HepG2 (cell line): ENCODE results near the gene C14orf93. TPM values are rescaled to one million over a fixed set of nuclear protein-coding genes. Genes with fewer than 3 reads are reported as not detected.

Source experiments
- ATAC-seq: fragments of 200-7000 bp; cut with Tn5 transposase; 3 replicates; pipeline ENCODE4 v1.9.1; 2020; ENCODE audit warnings: mild to moderate bottlenecking, moderate library complexity
- BruUV-seq: library from RNA; stranded (reverse); fragments of 400-500 nt; replicated peaks from 2 replicates; lab custom pipeline; 2021; lab: Mats Ljungman, UMichigan
- CTCF ChIA-PET: fragments of 300-600 bp; formaldehyde crosslinking; extraction: SDS; loops from one replicate; lab custom pipeline; 2021; ENCODE audit warnings: low total read pairs, inconsistent platforms, low intra/inter-chr PET ratio; lab: Yijun Ruan, JAX
- POLR2A ChIA-PET: fragments of 350-600 bp; sonication (Branson Sonifier 250); formaldehyde crosslinking; loops from one replicate; lab custom pipeline; 2020; ENCODE audit warnings: antibody characterized with exemption, inconsistent platforms; lab: Yijun Ruan, JAX
- DNase-seq: peaks from one replicate; pipeline ENCODE4 v3.0.0-alpha.2; 2015; ENCODE audit warnings: low spot score
- FAIRE-seq: peaks from 3 replicates; lab custom pipeline; 2011; peaks lifted over from hg19 to GRCh38; lab: Jason Lieb, UNC
- H2AFZ ChIP-seq: one replicate; pipeline ENCODE4 v1.6.1; 2011; ENCODE audit warnings: low read length, inconsistent platforms
- H3K27ac ChIP-seq: fragments of 300-600 bp; 3 replicates; pipeline ENCODE4 v1.8.0; 2011; ENCODE audit warnings: mixed run types, mild to moderate bottlenecking, mixed read lengths, low read length, inconsistent platforms; ENCODE audit not compliant: insufficient read depth; ENCODE audit errors: extremely low read length
- H3K27me3 ChIP-seq, 2 experiments: fragments of 200-600 bp in 1 of 2; 2 replicates in 1 of 2; 3 replicates in 1 of 2; pipeline versions ENCODE4 v1.6.0 to v1.8.0; 2011; ENCODE audit warnings: low read length in 2 of 2, mild to moderate bottlenecking in 2 of 2, moderate library complexity in 2 of 2, inconsistent platforms in 1 of 2; ENCODE audit not compliant: insufficient read depth in 2 of 2, control insufficient read depth in 1 of 2
- H3K36me3 ChIP-seq, 2 experiments: fragments of 200-600 bp in 1 of 2; replicated peaks in 1 of 2; 2 replicates in 1 of 2; 3 replicates in 1 of 2; pipeline versions ENCODE4 v1.5.1 to v1.8.0; 2011; ENCODE audit warnings: low read length in 2 of 2, inconsistent platforms in 1 of 2; ENCODE audit not compliant: insufficient read depth in 2 of 2, control insufficient read depth in 1 of 2
- H3K4me1 ChIP-seq: 2 replicates; pipeline ENCODE4 v1.5.1; 2012; ENCODE audit warnings: low read length, inconsistent platforms; ENCODE audit not compliant: insufficient read depth
- H3K4me2 ChIP-seq: 2 replicates; pipeline ENCODE4 v1.6.0; 2011; ENCODE audit warnings: low read depth, low read length, inconsistent platforms
- H3K4me3 ChIP-seq, 3 experiments: fragments of 200-600 bp in 1 of 3; sonication (generic), shearing (Covaris generic) in 1 of 3; replicated peaks in 1 of 3; 2 replicates each; pipeline ENCODE4 v1.5.1; 2011 to 2016; ENCODE audit warnings: low read length in 3 of 3, inconsistent platforms in 2 of 3, low read depth in 2 of 3, mild to moderate bottlenecking in 2 of 3, control low read depth in 1 of 3, mixed read lengths in 1 of 3; ENCODE audit not compliant: insufficient read depth in 1 of 3
- H3K79me2 ChIP-seq: one replicate; pipeline ENCODE4 v1.6.1; 2011; ENCODE audit warnings: low read length, inconsistent platforms; ENCODE audit not compliant: insufficient read depth
- H3K9ac ChIP-seq: 2 replicates; pipeline ENCODE4 v1.6.0; 2011; ENCODE audit warnings: mild to moderate bottlenecking, low read depth, low read length, inconsistent platforms; ENCODE audit not compliant: insufficient read depth
- H3K9me3 ChIP-seq: 2 replicates; pipeline ENCODE4 v1.5.1; 2012; ENCODE audit warnings: mild to moderate bottlenecking, low read length
- H4K20me1 ChIP-seq: 2 replicates; pipeline ENCODE4 v1.6.0; 2011; ENCODE audit warnings: inconsistent platforms, mild to moderate bottlenecking, low read length, moderate library complexity; ENCODE audit not compliant: insufficient read depth
- CEBPB ChIP-seq: IDR thresholded peaks from 2 replicates; pipeline ENCODE4 v1.6.1; 2011; ENCODE audit warnings: low read depth, low read length, improper control_type of control experiment, borderline replicate concordance
- FOXP1 ChIP-seq, 2 experiments: fragments of 450-650 bp in 1 of 2; IDR thresholded peaks; 2 replicates each; pipeline ENCODE4 v1.6.1; 2017 to 2018; ENCODE audit warnings: antibody characterized with exemption in 1 of 2
- MEIS2 ChIP-seq: sonication (generic); formaldehyde crosslinking; IDR thresholded peaks from 2 replicates; pipeline ENCODE4 v1.9.0; 2021; ENCODE audit warnings: mild to moderate bottlenecking, missing genetic modification reagents
- NCOA2 ChIP-seq: sonication (generic); formaldehyde crosslinking; IDR thresholded peaks from 2 replicates; pipeline ENCODE4 v1.8.0; 2022; ENCODE audit warnings: inconsistent platforms
- SALL1 ChIP-seq: sonication (generic); formaldehyde crosslinking; IDR thresholded peaks from 2 replicates; pipeline ENCODE4 v1.8.0; 2022; ENCODE audit warnings: mild to moderate bottlenecking, missing genetic modification reagents
- ZSCAN21 ChIP-seq: sonication (generic); formaldehyde crosslinking; IDR thresholded peaks from 2 replicates; pipeline ENCODE4 v1.8.0; 2022; ENCODE audit warnings: mild to moderate bottlenecking, missing genetic modification reagents, moderate library complexity, borderline replicate concordance
- WGBS: methylation state at CpG from one replicate; pipeline ENCODE4 v1.1.6; 2017; ENCODE audit warnings: low lambda C conversion rate; 5-methylcytosine and 5-hydroxymethylcytosine counted together
- in situ Hi-C: cut with HindIII; loops from 2 replicates; pipeline ENCODE4 v1.10.0; 2017; ENCODE audit warnings: low pct_unique_long_range_greater_than_20kb; ENCODE audit not compliant: extremely low pct_ligation_motif_present
- intact Hi-C: fragments of 100-400 bp; cut with micrococcal nuclease; formaldehyde crosslinking; loops from one replicate; pipeline ENCODE4 v1.10.0; 2022; ENCODE audit not compliant: unreplicated experiment
- polyA plus RNA-seq, 8 experiments: library from polyadenylated mRNA; depleted of rRNA in 3 of 8; stranded (reverse) in 7 of 8; unstranded in 1 of 8; fragments of >200 nt; fragmentation: Illumina TruSeq in 4 of 8; extraction: Trizol in 4 of 8; gene quantifications; 2 replicates each; pipeline versions ENCODE4 v1.2.1 to v1.2.3, GENCODE V29; 2011 to 2016; ENCODE audit warnings: low read depth in 4 of 8, missing spikeins in 1 of 8, mixed read lengths in 1 of 8; ENCODE audit not compliant: insufficient read depth in 1 of 8
- total RNA-seq, 5 experiments: library from RNA; depleted of rRNA; stranded (reverse); fragments of >200 nt; fragmentation: Illumina TruSeq; extraction: Trizol; gene quantifications; 2 replicates each; pipeline ENCODE4 v1.2.3, GENCODE V29; 2016; ENCODE audit warnings: low read depth in 1 of 5
- TF ChIP-seq, protein P1 (sequence below): sonication (generic); formaldehyde crosslinking; conservative IDR thresholded peaks from 2 replicates; pipeline ENCODE4 v1.8.1; 2023; ENCODE audit warnings: missing genetic modification reagents
- TF ChIP-seq, protein P2 (sequence below): sonication (generic); formaldehyde crosslinking; IDR thresholded peaks from 2 replicates; pipeline ENCODE4 v1.8.0; 2022; ENCODE audit warnings: missing genetic modification reagents, mild to moderate bottlenecking, moderate library complexity, borderline replicate concordance

The C14orf93 gene
- total and polyA plus RNA-seq, 2 of the 13 experiments (the other 11 are each of a cell fraction or from before 2014, with no cell fraction given) = 11.4 to 22.5 TPM

DNA sequence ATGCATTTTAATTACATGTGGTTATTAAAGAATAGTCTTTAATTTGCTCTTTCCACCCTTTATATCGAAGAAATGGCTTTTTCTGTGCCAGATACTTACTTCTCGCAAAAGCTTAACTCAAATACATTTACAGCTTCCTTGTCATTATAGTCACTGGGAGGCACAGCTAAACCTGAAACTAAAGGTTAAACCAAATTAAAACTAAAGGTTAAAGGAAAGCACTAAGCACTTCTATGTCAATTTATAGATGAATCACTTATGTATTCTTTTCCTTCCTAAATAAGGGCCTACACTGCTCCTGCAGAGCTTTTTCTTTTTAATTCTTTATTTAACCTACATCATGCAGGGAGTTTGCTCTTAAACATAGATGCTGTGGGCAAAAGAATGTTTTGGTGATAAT lies 9.1 kb downstream of the C14orf93 start (continued):
- TF ChIP-seq FOXP1 (IDR thresholded peaks at IDR 0.05) (no peak), FOXP1 (CRISPR knock-in tag; IDR thresholded peaks at IDR 0.05) (no peak), MEIS2 (CRISPR knock-in tag) (no peak), NCOA2 (CRISPR knock-in tag) (no peak)

DNA sequence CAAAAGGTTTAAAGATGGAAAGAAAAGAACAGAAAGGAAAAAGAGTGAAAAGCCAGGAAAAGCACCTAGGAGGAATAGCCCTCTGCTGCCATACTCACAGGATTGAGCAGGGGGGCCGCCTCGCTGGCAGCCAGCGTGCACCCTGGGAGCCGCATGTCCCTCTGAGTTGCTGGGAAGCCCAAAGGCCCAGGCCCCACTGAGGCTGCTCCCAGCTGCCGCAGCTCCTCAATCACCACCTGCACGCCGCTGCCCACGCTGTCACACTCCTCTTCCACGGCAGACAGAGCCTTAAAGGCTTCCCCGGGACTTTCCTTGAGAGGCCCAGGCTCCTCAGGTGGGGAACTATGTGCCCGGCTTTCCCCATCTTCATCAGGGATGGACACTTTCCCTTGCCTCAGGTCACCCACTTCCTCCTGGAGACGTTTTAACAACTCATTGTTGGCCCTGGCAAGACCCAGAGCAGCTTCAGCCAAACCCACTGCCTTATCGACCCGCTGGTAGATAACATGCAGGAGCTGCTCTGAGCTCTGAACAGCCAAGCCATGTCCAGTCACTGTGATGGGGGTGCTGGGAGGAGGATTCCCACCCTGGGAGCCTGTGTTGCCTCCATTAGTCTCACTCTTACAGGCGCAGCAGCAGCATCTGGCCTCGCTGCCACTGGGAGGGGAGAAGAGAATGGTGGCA lies 11.5 kb downstream of the C14orf93 start:
- no TSS peak for BruUV-seq

More for the DNA sequence above, 11.5 kb downstream of the C14orf93 start:
- TF ChIP-seq, protein P1, sequence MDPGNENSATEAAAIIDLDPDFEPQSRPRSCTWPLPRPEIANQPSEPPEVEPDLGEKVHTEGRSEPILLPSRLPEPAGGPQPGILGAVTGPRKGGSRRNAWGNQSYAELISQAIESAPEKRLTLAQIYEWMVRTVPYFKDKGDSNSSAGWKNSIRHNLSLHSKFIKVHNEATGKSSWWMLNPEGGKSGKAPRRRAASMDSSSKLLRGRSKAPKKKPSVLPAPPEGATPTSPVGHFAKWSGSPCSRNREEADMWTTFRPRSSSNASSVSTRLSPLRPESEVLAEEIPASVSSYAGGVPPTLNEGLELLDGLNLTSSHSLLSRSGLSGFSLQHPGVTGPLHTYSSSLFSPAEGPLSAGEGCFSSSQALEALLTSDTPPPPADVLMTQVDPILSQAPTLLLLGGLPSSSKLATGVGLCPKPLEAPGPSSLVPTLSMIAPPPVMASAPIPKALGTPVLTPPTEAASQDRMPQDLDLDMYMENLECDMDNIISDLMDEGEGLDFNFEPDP (CRISPR knock-in tag) = 0 out of 2 replicates have a peak, but pooled peaks have one; percentile 51
- TF ChIP-seq SALL1 = 0 out of 2 replicates have a peak, but pooled peaks have one; percentile 13
- TF ChIP-seq, protein P2, sequence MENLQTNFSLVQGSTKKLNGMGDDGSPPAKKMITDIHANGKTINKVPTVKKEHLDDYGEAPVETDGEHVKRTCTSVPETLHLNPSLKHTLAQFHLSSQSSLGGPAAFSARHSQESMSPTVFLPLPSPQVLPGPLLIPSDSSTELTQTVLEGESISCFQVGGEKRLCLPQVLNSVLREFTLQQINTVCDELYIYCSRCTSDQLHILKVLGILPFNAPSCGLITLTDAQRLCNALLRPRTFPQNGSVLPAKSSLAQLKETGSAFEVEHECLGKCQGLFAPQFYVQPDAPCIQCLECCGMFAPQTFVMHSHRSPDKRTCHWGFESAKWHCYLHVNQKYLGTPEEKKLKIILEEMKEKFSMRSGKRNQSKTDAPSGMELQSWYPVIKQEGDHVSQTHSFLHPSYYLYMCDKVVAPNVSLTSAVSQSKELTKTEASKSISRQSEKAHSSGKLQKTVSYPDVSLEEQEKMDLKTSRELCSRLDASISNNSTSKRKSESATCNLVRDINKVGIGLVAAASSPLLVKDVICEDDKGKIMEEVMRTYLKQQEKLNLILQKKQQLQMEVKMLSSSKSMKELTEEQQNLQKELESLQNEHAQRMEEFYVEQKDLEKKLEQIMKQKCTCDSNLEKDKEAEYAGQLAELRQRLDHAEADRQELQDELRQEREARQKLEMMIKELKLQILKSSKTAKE = peak; percentile 49; the same call in 1 of the 2 replicates
- 0 out of 2 replicates have a peak, but pooled peaks have one; percentile 42 for TF ChIP-seq ZSCAN21 (CRISPR knock-in tag)
- no peak for TF ChIP-seq CEBPB
- CTCF ChIA-PET = no interaction called here
- WGBS = 88% methylated on average over 16 of the region's 16 CpGs
- H3K9me3 ChIP-seq = no peaks in the 10 kb centered on the region
- H3K36me3 ChIP-seq = peaks cover 0 to 3% of the 10 kb centered on the region in 2 experiments; a peak in 1 of 5 replicates
- H3K27me3 ChIP-seq = no peaks in the 10 kb centered on the region
- in situ Hi-C loops = no loop called here
- H2AFZ ChIP-seq = no peak overlapping the region
- no peak overlapping the region for H3K4me2 ChIP-seq
- DNase-seq (no peak), FAIRE-seq (no peak), ATAC-seq (no peak)
- POLR2A ChIA-PET = interaction anchor here (8.5 kb wide), 2 partner anchors 8 to 15 kb away, joined by 101 to 160 read pairs; partner anchors contain the start of gene AJUBA
- intact Hi-C loops = no loop called here
- H4K20me1 ChIP-seq = no peaks in the 10 kb centered on the region
- H3K4me3 ChIP-seq = no peak overlapping the region
- no peaks in the 10 kb centered on the region for H3K79me2 ChIP-seq
- no peak overlapping the region for H3K27ac ChIP-seq
- peaks cover 5% of the 10 kb centered on the region; the same call in 1 of the 2 replicates for H3K4me1 ChIP-seq
- H3K9ac ChIP-seq = no peak overlapping the region
